DND-41 (cell line): ENCODE results near the gene SECTM1.

Experiments
- ATAC-seq: fragments of 200-7000 bp; cut with Tn5 transposase; 3 replicates; pipeline ENCODE4 v1.9.1; 2021; ENCODE audit warnings: low read depth; ENCODE audit not compliant: insufficient read depth
- DNase-seq: peaks from one replicate; pipeline ENCODE4 v3.0.0-alpha.2; 2020
- H2AFZ ChIP-seq: 2 replicates; pipeline ENCODE4 v1.6.0; 2012; ENCODE audit warnings: low read depth, low read length
- H3K27ac ChIP-seq: 2 replicates; pipeline ENCODE4 v1.5.1; 2012; ENCODE audit warnings: low read length, inconsistent platforms
- H3K27me3 ChIP-seq: fragments of 200-600 bp; sonication (generic); 2 replicates; pipeline ENCODE4 v1.6.0; 2012; ENCODE audit warnings: low read length, mild to moderate bottlenecking, inconsistent platforms; ENCODE audit not compliant: insufficient read depth, poor library complexity
- H3K36me3 ChIP-seq: 2 replicates; pipeline ENCODE4 v1.5.1; 2012; ENCODE audit warnings: low read length, inconsistent platforms; ENCODE audit not compliant: insufficient read depth
- H3K4me1 ChIP-seq: 2 replicates; pipeline ENCODE4 v1.5.1; 2012; ENCODE audit warnings: mild to moderate bottlenecking, low read length; ENCODE audit not compliant: insufficient read depth
- H3K4me2 ChIP-seq: 2 replicates; pipeline ENCODE4 v1.6.0; 2012; ENCODE audit warnings: mild to moderate bottlenecking, moderate library complexity, low read length, inconsistent platforms; ENCODE audit not compliant: insufficient read depth
- H3K4me3 ChIP-seq, 2 experiments: fragments of 200-600 bp in 1 of 2; shearing (Covaris generic) in 1 of 2; 2 replicates each; pipeline ENCODE4 v1.5.1; 2012 to 2016; ENCODE audit warnings: inconsistent platforms in 2 of 2, low read length in 2 of 2, mild to moderate bottlenecking in 2 of 2, low read depth in 1 of 2, moderate library complexity in 1 of 2
- H3K79me2 ChIP-seq: 2 replicates; pipeline ENCODE4 v1.6.0; 2012; ENCODE audit warnings: low read length, inconsistent platforms; ENCODE audit not compliant: insufficient read depth
- H3K9ac ChIP-seq: 2 replicates; pipeline ENCODE4 v1.6.0; 2012; ENCODE audit warnings: low read depth, mild to moderate bottlenecking, inconsistent platforms, low read length, moderate library complexity
- H3K9me3 ChIP-seq: 2 replicates; pipeline ENCODE4 v1.5.1; 2012; ENCODE audit warnings: low read length, moderate library complexity, mild to moderate bottlenecking, inconsistent platforms; ENCODE audit not compliant: insufficient read depth, severe bottlenecking
- H4K20me1 ChIP-seq: 2 replicates; pipeline ENCODE4 v1.6.0; 2012; ENCODE audit warnings: low read length; ENCODE audit not compliant: insufficient read depth
- CTCF ChIP-seq: IDR thresholded peaks from 2 replicates; pipeline ENCODE4 v1.5.1; 2012; ENCODE audit warnings: borderline replicate concordance, low read length, moderate library complexity, mild to moderate bottlenecking; ENCODE audit not compliant: poor library complexity, severe bottlenecking; ENCODE audit errors: extremely low read depth
- EZH2 ChIP-seq: IDR thresholded peaks from 3 replicates; pipeline ENCODE4 v1.6.1; 2012; ENCODE audit warnings: borderline replicate concordance, low read depth, mild to moderate bottlenecking, moderate library complexity, low read length, inconsistent platforms; ENCODE audit not compliant: severe bottlenecking

The SECTM1 gene

GRCh38 chr17:82354804-82355308 lies 21.3 kb upstream of the SECTM1 start:
- H3K9me3 ChIP-seq, result no peaks in the 10 kb centered on the region
- TF ChIP-seq EZH2 (no peak), CTCF (no peak)
- H3K27ac ChIP-seq, result no peak overlapping the region
- no peak overlapping the region for H2AFZ ChIP-seq
- H3K9ac ChIP-seq, result no peak overlapping the region
- H3K4me2 ChIP-seq, result no peak overlapping the region
- DNase-seq (no peak), ATAC-seq (no peak)
- no peak overlapping the region for H3K4me3 ChIP-seq
- no peaks in the 10 kb centered on the region for H3K27me3 ChIP-seq
- peaks cover 47% of the 10 kb centered on the region for H3K4me1 ChIP-seq
- peaks cover 8% of the 10 kb centered on the region for H3K79me2 ChIP-seq
- no peaks in the 10 kb centered on the region for H4K20me1 ChIP-seq
- H3K36me3 ChIP-seq, result no peaks in the 10 kb centered on the region

GRCh38 chr17:82353484-82353883 lies 19.9 kb upstream of the SECTM1 start:
- Histone ChIP-seq H3K4me2 (no peak overlapping the region), H3K4me1 (peaks cover 33% of the 10 kb centered on the region), H3K4me3 (no peak overlapping the region), H3K36me3 (no peaks in the 10 kb centered on the region), H3K79me2 (no peaks in the 10 kb centered on the region), H3K27ac (no peak overlapping the region; the same call in 1 of the 2 replicates), H3K9me3 (no peaks in the 10 kb centered on the region), H2AFZ (no peak overlapping the region), H3K9ac (no peak overlapping the region), H3K27me3 (no peaks in the 10 kb centered on the region), H4K20me1 (no peaks in the 10 kb centered on the region)
- no peak for TF ChIP-seq CTCF
- TF ChIP-seq EZH2, result no peak
- no peak for ATAC-seq
- DNase-seq, result no peak

GRCh38 chr17:82351713-82352488 lies 18.3 kb upstream of the SECTM1 start:
- Histone ChIP-seq H3K4me2 (peak overlapping the region; percentile 22; the same call in 1 of the 2 replicates), H3K27me3 (no peaks in the 10 kb centered on the region), H3K4me1 (peaks cover 17% of the 10 kb centered on the region), H4K20me1 (no peaks in the 10 kb centered on the region), H3K79me2 (no peaks in the 10 kb centered on the region), H3K27ac (peak overlapping the region; percentile 17), H3K4me3 (no peak overlapping the region), H3K36me3 (no peaks in the 10 kb centered on the region), H3K9me3 (no peaks in the 10 kb centered on the region), H2AFZ (peak overlapping the region; percentile 55), H3K9ac (no peak overlapping the region)
- no peak for TF ChIP-seq EZH2
- peak; percentile 97 for TF ChIP-seq CTCF
- DNase-seq (peak; percentile 87), ATAC-seq (peak; percentile 93)
